ENCODE data around the gene RABGAP1L.
"Not testable (repeated sequence)": the region's sequence is repeated elsewhere in the genome, so short reads cannot be mapped to it uniquely, and the experiment has no call there.

The RABGAP1L gene

GRCh38 chr1:174700314-174700713 lies 541.0 kb downstream of the RABGAP1L start:
- Mint-ChIP-seq H3K9me3 (no peaks in the 10 kb centered on the region), H3K4me1 (ENCODE audit: low read depth) (no peaks in the 10 kb centered on the region), H3K4me3 (no peak overlapping the region), H3K27ac (no peak overlapping the region), H3K36me3 (ENCODE audit: low read depth) (no peaks in the 10 kb centered on the region), H3K27me3 (ENCODE audit: low read depth) (no peaks in the 10 kb centered on the region)

- Mint-ChIP-seq H3K27me3 (ENCODE audit: low read depth) (no peaks in the 10 kb centered on the region), H3K27ac (no peak overlapping the region), H3K36me3 (ENCODE audit: low read depth) (no peaks in the 10 kb centered on the region), H3K4me1 (ENCODE audit: low read depth) (no peaks in the 10 kb centered on the region), H3K9me3 (no peaks in the 10 kb centered on the region), H3K4me3 (no peak overlapping the region)
Observed at GRCh38 chr1:174700775-174701174, 541.5 kb downstream of the RABGAP1L start.

- Mint-ChIP-seq H3K4me3 (no peak overlapping the region), H3K36me3 (ENCODE audit: low read depth) (no peaks in the 10 kb centered on the region), H3K27ac (no peak overlapping the region), H3K27me3 (ENCODE audit: low read depth) (no peaks in the 10 kb centered on the region), H3K9me3 (no peaks in the 10 kb centered on the region), H3K4me1 (ENCODE audit: low read depth) (no peaks in the 10 kb centered on the region)
Observed at GRCh38 chr1:174701565-174701964, 542.2 kb downstream of the RABGAP1L start.

GRCh38 chr1:174702011-174702410 lies 542.7 kb downstream of the RABGAP1L start:
- no peak overlapping the region for H3K4me3 Mint-ChIP-seq
- H3K4me1 Mint-ChIP-seq (ENCODE audit: low read depth) = no peaks in the 10 kb centered on the region
- H3K27ac Mint-ChIP-seq = no peak overlapping the region
- H3K9me3 Mint-ChIP-seq = no peaks in the 10 kb centered on the region
- no peaks in the 10 kb centered on the region for H3K27me3 Mint-ChIP-seq (ENCODE audit: low read depth)
- H3K36me3 Mint-ChIP-seq (ENCODE audit: low read depth) = no peaks in the 10 kb centered on the region

- Mint-ChIP-seq H3K4me3 (no peak overlapping the region), H3K36me3 (ENCODE audit: low read depth) (no peaks in the 10 kb centered on the region), H3K9me3 (no peaks in the 10 kb centered on the region), H3K27ac (no peak overlapping the region), H3K4me1 (ENCODE audit: low read depth) (no peaks in the 10 kb centered on the region), H3K27me3 (ENCODE audit: low read depth) (no peaks in the 10 kb centered on the region)
Observed at GRCh38 chr1:174703309-174703708, 544.0 kb downstream of the RABGAP1L start.

- Mint-ChIP-seq H3K4me3 (no peak overlapping the region), H3K4me1 (ENCODE audit: low read depth) (no peaks in the 10 kb centered on the region), H3K27me3 (ENCODE audit: low read depth) (no peaks in the 10 kb centered on the region), H3K27ac (no peak overlapping the region), H3K9me3 (no peaks in the 10 kb centered on the region), H3K36me3 (ENCODE audit: low read depth) (no peaks in the 10 kb centered on the region)
Observed at GRCh38 chr1:174704300-174704699, 545.0 kb downstream of the RABGAP1L start.

GRCh38 chr1:174710868-174711845 lies 551.8 kb downstream of the RABGAP1L start:
- no peak overlapping the region for H3K27ac Mint-ChIP-seq
- no peaks in the 10 kb centered on the region for H3K9me3 Mint-ChIP-seq
- no peak overlapping the region for H3K4me3 Mint-ChIP-seq
- H3K4me1 Mint-ChIP-seq (ENCODE audit: low read depth) = no peaks in the 10 kb centered on the region
- no peaks in the 10 kb centered on the region for H3K27me3 Mint-ChIP-seq (ENCODE audit: low read depth)
- H3K36me3 Mint-ChIP-seq (ENCODE audit: low read depth) = peaks cover 1% of the 10 kb centered on the region

GRCh38 chr1:174711848-174712247 lies 552.5 kb downstream of the RABGAP1L start:
- H3K4me1 Mint-ChIP-seq (ENCODE audit: low read depth); H3K9me3 Mint-ChIP-seq; H3K27me3 Mint-ChIP-seq (ENCODE audit: low read depth); H3K4me3 Mint-ChIP-seq; H3K36me3 Mint-ChIP-seq (ENCODE audit: low read depth); H3K27ac Mint-ChIP-seq: not testable (repeated sequence)

- no peaks in the 10 kb centered on the region for H3K27me3 Mint-ChIP-seq (ENCODE audit: low read depth)
- no peak overlapping the region for H3K27ac Mint-ChIP-seq
- H3K36me3 Mint-ChIP-seq (ENCODE audit: low read depth) = peaks cover 1% of the 10 kb centered on the region
- H3K4me3 Mint-ChIP-seq = no peak overlapping the region
- H3K9me3 Mint-ChIP-seq = no peaks in the 10 kb centered on the region
- no peaks in the 10 kb centered on the region for H3K4me1 Mint-ChIP-seq (ENCODE audit: low read depth)
Observed at GRCh38 chr1:174712541-174712940, 553.2 kb downstream of the RABGAP1L start.

GRCh38 chr1:174713796-174714195 lies 554.5 kb downstream of the RABGAP1L start:
- no peaks in the 10 kb centered on the region for H3K4me1 Mint-ChIP-seq (ENCODE audit: low read depth)
- H3K4me3 Mint-ChIP-seq = no peak overlapping the region
- H3K27ac Mint-ChIP-seq = no peak overlapping the region
- peaks cover 1% of the 10 kb centered on the region for H3K36me3 Mint-ChIP-seq (ENCODE audit: low read depth)
- no peaks in the 10 kb centered on the region for H3K27me3 Mint-ChIP-seq (ENCODE audit: low read depth)
- no peaks in the 10 kb centered on the region for H3K9me3 Mint-ChIP-seq

GRCh38 chr1:174719194-174719593 lies 559.9 kb downstream of the RABGAP1L start:
- Mint-ChIP-seq H3K9me3 (no peaks in the 10 kb centered on the region), H3K27ac (no peak overlapping the region), H3K36me3 (ENCODE audit: low read depth) (no peaks in the 10 kb centered on the region), H3K27me3 (ENCODE audit: low read depth) (no peaks in the 10 kb centered on the region), H3K4me1 (ENCODE audit: low read depth) (no peaks in the 10 kb centered on the region), H3K4me3 (no peak overlapping the region)

- H3K4me3 Mint-ChIP-seq = no peak overlapping the region
- H3K4me1 Mint-ChIP-seq (ENCODE audit: low read depth) = no peaks in the 10 kb centered on the region
- H3K36me3 Mint-ChIP-seq (ENCODE audit: low read depth) = no peaks in the 10 kb centered on the region
- H3K27ac Mint-ChIP-seq = no peak overlapping the region
- H3K9me3 Mint-ChIP-seq = no peaks in the 10 kb centered on the region
- no peaks in the 10 kb centered on the region for H3K27me3 Mint-ChIP-seq (ENCODE audit: low read depth)
Observed at GRCh38 chr1:174720618-174721017, 561.3 kb downstream of the RABGAP1L start.

- Mint-ChIP-seq H3K9me3 (no peaks in the 10 kb centered on the region), H3K4me3 (no peak overlapping the region), H3K27ac (no peak overlapping the region), H3K36me3 (ENCODE audit: low read depth) (no peaks in the 10 kb centered on the region), H3K4me1 (ENCODE audit: low read depth) (no peaks in the 10 kb centered on the region), H3K27me3 (ENCODE audit: low read depth) (no peaks in the 10 kb centered on the region)
Observed at GRCh38 chr1:174721246-174721645, 561.9 kb downstream of the RABGAP1L start.

GRCh38 chr1:174723816-174724215 lies 564.5 kb downstream of the RABGAP1L start:
- H3K9me3 Mint-ChIP-seq = no peaks in the 10 kb centered on the region
- no peaks in the 10 kb centered on the region for H3K4me1 Mint-ChIP-seq (ENCODE audit: low read depth)
- H3K4me3 Mint-ChIP-seq = no peak overlapping the region
- no peak overlapping the region for H3K27ac Mint-ChIP-seq
- H3K27me3 Mint-ChIP-seq (ENCODE audit: low read depth) = no peaks in the 10 kb centered on the region
- no peaks in the 10 kb centered on the region for H3K36me3 Mint-ChIP-seq (ENCODE audit: low read depth)

GRCh38 chr1:174724219-174724618 lies 564.9 kb downstream of the RABGAP1L start:
- Mint-ChIP-seq H3K9me3 (no peaks in the 10 kb centered on the region), H3K27ac (no peak overlapping the region), H3K4me3 (no peak overlapping the region), H3K36me3 (ENCODE audit: low read depth) (no peaks in the 10 kb centered on the region), H3K4me1 (ENCODE audit: low read depth) (no peaks in the 10 kb centered on the region), H3K27me3 (ENCODE audit: low read depth) (no peaks in the 10 kb centered on the region)

Data from T-helper 1 cell treated with Interleukin-12 subunit alpha and Interleukin-12 subunit beta and Interleukin-4 antibody, amounts not matched to agents 30 μg/mL and 1 μg/mL, for 36 hours (primary cell).